Measurements from ENCODE around the gene DIRAS1.

DNA sequence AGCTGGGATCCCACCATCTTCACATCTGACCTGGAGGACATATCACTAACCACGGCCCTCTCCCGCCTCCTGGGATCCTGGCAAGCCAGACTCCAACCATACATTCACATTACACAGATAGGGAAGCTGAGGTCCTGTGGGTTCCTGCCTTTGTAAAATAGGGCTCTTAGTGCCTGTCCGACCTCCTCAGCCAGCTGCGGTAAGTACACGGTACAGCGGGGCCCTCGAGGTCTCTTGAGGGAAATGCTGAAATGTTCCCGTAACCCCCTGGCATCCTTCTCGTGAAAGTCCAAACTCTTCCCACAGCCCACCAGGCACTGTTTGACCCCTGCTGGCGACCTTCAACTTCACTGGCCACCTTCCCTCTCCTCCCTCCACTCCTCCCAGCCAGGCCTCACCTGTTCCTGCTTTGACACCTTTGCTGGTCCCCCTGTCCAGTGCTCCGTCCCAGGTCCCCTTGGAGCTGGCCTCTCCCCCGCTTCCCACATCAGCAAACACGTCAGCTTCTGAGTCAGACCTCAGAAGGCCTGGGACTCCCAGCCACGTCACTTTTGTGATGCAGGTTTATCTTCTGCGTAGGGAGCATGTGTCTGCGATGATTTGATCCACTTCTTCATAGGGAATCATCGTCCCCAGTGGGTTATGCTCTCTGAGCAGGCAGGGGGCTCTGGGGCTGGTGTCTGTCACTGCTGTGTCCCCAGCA lies 9.8 kb downstream of the DIRAS1 start:
- TF ChIP-seq, protein P1, sequence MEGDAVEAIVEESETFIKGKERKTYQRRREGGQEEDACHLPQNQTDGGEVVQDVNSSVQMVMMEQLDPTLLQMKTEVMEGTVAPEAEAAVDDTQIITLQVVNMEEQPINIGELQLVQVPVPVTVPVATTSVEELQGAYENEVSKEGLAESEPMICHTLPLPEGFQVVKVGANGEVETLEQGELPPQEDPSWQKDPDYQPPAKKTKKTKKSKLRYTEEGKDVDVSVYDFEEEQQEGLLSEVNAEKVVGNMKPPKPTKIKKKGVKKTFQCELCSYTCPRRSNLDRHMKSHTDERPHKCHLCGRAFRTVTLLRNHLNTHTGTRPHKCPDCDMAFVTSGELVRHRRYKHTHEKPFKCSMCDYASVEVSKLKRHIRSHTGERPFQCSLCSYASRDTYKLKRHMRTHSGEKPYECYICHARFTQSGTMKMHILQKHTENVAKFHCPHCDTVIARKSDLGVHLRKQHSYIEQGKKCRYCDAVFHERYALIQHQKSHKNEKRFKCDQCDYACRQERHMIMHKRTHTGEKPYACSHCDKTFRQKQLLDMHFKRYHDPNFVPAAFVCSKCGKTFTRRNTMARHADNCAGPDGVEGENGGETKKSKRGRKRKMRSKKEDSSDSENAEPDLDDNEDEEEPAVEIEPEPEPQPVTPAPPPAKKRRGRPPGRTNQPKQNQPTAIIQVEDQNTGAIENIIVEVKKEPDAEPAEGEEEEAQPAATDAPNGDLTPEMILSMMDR (IDR thresholded peaks at IDR 0.05) = no peak
- TF ChIP-seq POLR2A (IDR thresholded peaks at IDR 0.05) = no peak
